HK-2 (cell line): ENCODE data around the gene SIGLEC5.
A peak's percentile ranks its signal among the peaks of the same experiment; 100 is the strongest.
"Not testable (repeated sequence)": the region's sequence is repeated elsewhere in the genome, so short reads cannot be mapped to it uniquely, and the experiment has no call there.

ENCODE experiments used
- DNase-seq: peaks from one replicate; pipeline ENCODE4 v3.0.0-alpha.2; 2018; ENCODE audit not compliant: unreplicated experiment

The SIGLEC5 gene, protein sequence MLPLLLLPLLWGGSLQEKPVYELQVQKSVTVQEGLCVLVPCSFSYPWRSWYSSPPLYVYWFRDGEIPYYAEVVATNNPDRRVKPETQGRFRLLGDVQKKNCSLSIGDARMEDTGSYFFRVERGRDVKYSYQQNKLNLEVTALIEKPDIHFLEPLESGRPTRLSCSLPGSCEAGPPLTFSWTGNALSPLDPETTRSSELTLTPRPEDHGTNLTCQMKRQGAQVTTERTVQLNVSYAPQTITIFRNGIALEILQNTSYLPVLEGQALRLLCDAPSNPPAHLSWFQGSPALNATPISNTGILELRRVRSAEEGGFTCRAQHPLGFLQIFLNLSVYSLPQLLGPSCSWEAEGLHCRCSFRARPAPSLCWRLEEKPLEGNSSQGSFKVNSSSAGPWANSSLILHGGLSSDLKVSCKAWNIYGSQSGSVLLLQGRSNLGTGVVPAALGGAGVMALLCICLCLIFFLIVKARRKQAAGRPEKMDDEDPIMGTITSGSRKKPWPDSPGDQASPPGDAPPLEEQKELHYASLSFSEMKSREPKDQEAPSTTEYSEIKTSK

DNA sequence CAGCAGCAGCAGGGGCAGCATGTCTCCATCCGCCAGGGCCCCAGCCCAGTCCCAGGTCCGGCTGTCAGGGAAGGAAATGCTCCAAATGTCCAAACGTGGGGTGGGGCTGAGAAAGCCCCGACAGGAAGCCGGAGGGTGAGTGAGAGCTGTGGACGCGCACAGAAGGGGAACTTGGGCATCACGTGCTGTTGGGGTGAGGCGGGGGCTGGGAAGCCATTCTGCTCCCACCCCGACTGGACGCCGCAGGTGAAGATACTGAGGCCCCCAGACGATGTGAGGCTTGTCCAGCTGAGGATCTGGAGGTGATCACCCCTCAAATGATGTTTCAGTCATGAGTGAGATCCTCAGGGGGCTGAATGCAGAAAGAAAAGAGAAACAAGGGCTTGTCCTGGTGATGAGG lies at the start of gene SIGLEC5:
TSS of gene SIGLEC5 (minus strand) at position 87 of the 400 bp plus-strand sequence. CDS start at position 21, 66 bp downstream.
- not testable (repeated sequence) for DNase-seq

DNA sequence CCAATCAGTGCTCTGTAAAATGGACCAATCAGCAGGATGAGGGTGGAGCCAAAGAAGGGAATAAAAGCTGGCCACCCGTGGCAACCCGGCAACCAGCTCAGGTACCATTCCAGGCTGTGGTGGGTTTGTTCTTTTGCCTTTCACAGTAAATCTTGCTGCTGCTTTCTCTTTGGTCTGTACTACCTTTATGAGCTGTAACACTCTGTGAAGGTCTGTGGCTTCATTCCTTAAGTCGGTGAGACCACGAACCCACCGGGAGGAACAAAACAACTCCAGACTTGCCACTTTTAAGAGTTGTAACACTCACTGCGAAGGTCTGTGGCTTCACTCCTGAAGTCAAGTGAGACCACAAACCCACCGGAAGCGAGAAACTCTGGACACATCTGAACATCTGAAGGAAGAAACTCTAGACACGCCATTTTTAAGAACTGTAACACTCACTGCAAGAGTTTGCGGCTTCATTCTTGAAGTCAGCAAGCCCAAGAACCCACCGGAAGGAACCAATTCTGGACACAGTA lies 46.4 kb upstream of the SIGLEC5 start:
- DNase-seq, result no peak

DNA sequence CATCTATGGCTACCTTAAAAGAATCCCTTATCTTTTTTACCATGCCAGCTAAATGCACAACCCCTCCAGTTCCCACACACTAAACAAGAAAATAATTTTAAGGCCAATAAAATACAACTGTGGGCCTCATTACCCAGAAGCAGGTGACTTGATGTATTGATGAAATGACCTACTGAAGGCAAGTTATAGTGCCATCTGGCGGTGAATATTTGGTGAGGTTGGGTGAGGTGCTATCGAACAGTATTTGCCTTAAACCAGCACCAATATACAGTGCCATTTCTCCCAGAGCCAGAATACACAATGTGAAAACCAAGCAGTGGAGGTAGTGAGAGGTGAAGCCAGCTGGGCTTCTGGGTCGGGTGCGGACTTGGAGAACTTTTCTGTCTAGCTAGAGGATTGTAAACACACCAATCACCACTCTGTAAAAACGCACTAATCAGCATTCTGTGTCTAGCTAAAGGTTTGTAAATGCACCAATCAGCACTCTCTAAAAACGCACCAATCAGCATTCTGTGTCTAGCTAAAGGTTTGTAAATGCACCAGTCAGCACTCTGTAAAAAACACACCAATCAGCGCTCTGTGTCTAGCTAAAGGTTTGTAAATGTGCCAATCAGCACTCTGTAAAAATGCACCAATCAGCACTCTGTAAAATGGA lies 45.8 kb upstream of the SIGLEC5 start:
- not testable (repeated sequence) for DNase-seq

DNA sequence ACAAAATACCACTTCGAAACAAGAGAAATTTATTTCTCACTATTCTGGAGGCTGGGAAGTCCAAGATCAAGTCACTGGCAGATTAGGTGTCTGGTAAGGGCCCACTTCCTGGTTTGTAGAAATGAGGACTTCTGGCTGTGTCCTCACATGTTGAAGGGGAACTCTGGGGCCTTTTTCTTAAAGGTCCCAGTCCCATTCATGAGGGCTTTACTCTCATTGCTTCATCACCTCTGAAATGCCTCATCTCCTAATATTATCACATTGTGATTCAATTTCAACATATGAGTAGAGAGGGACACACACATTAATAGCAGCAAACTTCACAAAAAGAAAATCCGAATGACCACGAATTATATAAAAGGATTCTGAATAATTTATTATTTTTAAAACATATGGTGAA lies 38.0 kb upstream of the SIGLEC5 start:
- no peak for DNase-seq

DNA sequence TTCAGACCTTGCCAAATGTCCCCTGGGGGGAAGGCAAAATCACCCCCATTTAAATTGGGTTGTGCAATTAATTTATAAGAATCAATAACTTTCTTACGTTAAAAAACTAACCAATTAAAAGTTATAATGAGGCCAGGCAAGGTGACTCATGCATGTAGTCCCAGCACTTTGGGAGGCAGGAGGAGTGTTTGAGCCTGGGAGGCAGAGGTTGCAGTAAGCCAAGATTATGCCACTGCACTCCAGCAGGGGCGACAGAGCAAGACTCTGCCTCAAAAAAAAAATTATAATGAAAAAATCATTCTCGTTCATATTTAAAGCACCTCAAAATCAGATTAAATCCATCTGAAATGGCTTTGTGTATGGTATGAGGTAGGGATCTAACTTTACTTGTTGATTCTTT lies 34.8 kb upstream of the SIGLEC5 start:
- no peak for DNase-seq

DNA sequence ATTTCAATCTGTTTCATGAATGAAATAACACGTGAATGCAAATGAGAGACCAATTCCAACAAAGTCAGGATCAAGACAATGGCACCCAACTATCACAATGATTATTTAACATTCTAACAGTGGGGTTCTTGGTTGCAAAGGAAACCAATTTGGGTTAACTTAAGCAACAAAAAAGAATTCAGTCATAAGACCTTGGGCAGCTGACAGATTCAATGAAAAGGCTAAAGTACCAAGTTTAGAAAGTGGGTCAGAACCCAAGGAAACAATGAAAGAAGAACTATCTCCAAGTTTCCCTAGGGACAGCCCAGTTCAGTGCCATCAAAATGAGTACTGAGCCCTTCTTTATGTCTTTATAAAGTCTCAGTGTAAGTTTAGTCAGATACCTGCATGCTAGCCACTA lies 33.9 kb upstream of the SIGLEC5 start:
- no peak for DNase-seq

DNA sequence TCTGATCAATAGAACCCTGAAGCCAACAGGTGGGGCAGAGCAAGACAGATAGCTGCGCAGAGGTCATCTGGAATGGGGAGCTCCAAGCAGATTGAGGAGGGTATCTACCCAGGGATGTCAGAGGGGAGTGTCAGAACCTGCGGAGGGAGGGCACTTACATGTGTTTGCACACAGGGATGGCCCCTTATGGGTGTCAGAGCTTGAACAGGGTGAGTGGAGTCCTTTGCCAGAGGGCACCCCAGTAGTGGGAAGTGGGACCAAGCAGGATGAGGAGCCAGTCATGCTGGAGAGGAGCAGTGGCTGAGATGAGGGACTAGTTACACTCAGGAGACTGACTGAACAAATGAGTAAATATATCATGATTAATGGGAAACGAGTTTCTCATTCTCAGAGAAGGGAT lies 33.4 kb upstream of the SIGLEC5 start:
- DNase-seq, result no peak

DNA sequence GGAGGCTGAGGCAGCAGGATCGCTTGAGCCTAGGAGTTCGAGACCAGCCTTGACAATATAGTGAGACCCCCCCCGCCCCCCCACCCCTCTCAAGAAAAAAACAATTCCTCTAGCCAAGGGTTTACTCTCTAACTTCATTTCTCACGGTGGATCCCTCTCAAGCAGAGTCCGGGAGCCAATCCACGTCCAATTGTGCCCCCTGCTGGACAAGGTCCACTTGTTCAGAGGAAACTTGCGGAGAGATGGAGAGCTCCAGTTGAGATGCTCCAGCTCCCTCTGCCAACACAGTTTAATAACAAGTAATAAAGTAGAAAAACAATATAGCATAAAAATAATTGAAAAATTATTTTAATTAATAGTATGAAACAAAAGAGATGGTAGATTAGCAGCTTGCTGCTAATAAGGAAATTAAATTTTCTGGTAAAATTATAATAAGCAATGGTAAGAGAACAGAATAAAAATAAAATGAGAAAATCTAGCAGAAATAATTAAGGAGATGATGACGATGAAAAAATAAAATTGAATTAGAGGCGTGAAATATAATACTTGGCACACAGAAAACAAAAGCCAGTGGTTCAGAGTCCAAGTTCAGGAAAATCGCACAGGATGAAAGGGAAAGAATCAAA lies 30.9 kb upstream of the SIGLEC5 start:
- DNase-seq, result peak; percentile 50

DNA sequence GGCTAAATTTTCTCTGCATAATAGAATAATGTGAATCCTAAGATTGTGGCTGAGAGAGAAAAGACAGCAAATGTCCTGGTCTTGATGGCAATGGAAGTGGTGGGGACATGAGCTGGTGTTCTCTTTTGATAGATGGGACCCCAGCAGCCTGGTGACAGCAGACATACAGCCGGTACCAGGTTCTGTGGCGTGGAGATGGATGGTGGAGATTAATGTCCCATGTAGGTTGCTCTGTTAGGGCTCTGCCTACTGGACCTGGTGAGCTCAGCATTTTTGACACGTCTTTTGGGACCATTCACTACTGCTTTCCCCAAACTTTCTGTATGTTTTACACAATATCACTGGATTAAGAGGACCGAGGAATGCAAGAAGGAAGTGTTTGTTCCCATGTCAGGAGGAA lies 24.6 kb upstream of the SIGLEC5 start:
- DNase-seq, result no peak

DNA sequence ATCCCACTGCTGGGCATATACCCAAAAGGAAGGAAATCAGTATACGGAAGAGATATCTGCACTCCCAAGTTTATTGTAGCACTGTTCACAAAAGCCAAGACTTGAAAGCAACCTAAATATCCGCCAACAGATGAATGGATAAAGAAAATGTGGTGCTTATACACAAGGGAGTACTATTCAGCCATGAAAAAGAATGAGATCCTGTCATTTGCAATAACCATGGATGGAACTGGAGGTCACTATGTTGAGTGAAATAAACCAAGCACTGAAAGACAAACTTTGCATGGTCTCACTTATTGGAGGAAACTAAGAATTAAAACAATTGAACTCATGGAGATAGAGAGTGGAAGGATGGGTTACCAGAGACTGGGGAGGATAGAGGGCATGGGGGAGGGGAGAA lies 23.0 kb upstream of the SIGLEC5 start:
- no peak for DNase-seq

DNA sequence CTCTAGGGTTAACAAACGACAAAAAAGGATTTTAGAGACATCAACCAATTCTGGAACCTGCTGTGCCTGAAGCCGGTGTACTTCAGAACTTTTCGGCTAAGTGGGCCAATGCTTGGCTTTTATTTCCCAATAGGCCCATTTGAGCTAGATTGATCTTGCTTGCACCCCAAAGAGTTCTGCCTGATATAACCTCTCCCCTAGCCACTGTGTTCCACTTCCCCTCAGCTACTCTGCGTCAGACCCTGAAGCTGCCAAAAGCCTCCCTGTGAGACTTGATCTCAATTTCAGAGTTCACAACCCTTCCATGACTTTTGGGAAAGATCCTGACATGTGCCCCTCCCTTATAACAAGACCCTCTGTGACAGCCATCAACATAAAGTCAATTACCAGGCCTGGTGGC lies 22.1 kb upstream of the SIGLEC5 start:
- no peak for DNase-seq

DNA sequence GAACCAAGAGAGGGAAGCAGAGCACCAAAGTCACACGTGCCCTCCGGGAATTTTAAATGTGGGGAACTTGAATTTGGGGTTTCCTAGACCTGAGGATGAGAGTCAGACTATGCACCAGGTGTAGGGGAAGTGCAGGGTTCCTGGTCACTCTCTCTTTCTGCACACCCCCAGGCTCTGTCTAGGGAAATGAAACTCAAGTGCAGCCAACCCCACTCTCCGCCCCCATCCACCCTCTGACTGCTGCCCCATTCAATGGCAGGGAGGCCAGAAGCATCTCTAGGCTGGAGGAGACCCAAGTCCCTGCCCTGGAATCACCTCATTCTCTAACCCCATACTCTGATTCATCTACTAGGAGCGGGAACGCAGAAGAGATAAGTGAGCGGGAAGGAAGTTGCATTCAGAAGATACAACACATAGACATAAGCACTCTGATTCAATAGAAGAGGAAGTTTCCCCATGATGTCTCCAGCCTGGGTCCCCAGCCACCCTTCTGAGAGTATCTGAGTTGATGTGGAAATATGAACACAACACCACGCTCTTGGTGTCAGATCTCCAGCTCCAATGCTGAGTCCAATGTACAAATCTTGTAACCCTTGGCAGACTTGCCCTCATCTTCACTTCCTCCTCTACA lies 21.1 kb upstream of the SIGLEC5 start:
- no peak for DNase-seq

DNA sequence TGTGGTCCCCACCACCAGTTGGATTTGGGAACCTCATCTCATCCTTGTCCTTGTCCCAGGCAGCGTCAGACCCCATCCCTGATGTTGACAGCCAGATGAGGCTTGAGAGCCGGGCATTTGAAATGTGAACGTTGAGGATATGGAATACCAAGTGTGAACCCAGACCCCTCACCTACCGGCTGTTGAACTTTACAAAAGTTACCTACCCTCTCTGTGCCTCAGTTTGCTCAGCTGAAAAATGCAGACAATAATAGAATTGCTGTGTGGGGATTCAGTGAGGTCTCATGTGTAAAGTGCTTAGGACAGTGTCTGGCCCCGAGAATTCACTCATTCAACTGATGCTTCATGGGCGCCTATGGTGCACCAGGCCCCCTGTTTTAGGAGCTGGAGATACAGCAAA lies 17.1 kb upstream of the SIGLEC5 start:
- no peak for DNase-seq

DNA sequence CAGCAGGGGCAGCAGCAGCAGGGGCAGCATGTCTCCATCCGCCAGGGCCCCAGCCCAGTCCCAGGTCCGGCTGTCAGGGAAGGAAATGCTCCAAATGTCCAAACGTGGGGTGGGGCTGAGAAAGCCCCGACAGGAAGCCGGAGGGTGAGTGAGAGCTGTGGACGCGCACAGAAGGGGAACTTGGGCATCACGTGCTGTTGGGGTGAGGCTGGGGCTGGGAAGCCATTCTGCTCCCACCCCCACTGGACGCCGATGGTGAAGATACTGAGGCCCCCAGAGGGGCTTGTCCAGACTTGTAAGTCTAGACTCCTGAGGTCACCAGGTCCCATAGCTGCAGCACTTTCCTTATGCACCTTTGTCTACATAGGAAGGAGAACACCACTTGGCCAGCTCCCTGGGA lies 16.5 kb upstream of the SIGLEC5 start, which contains the start of gene SIGLEC14:
TSS of gene SIGLEC14 (minus strand) at position 96 of the 400 bp plus-strand sequence. CDS start at position 30, 66 bp downstream.
- DNase-seq, result not testable (repeated sequence)

DNA sequence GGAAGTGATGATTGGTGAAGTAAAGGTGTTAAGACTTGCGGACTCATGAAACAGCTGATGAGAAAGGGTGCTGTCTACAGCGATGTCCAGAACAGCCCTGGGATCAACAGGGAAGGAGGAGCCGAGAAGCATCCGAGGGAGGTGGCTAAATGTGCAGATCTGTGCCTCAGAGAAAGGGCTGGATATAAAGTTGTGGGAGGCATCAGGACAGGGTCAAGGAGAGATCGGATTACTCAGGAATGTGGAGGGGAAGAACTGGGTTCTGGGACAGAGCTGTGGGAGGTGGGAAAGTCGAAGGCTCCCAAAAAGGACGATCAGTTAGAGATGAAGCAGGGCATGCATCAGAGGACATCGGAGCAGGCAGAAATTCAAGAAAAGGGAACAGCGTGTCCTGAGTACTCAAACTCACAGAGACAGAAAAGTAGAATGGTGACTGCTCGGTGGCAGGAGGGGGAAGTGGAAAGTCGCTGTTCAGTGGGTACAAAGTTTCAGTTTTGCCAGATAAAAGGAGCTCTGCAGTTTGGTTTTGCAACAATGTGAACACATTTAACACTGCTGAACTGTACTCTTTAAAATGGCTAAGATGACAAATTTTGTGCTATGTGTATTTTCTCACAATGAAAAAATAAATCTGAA lies 14.6 kb upstream of the SIGLEC5 start:
- no peak for DNase-seq

DNA sequence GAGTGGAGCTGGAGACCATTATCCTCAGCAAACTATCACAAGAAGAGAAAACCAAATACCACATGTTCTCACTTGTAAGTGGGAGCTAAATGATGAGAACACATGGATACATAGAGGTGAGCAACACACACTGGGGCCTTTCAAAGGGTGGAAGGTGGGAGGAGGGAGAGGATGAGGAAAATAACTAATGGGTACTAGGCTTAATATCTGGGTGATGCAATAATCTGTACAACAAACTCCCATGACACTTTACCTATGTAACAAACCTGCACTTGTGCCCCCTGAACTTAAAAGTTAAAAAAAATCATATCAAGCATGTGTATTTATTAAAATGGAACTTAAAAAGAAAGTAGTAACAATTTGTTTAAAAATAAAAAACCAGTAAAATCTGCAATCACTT lies 11.4 kb upstream of the SIGLEC5 start:
- no peak for DNase-seq

DNA sequence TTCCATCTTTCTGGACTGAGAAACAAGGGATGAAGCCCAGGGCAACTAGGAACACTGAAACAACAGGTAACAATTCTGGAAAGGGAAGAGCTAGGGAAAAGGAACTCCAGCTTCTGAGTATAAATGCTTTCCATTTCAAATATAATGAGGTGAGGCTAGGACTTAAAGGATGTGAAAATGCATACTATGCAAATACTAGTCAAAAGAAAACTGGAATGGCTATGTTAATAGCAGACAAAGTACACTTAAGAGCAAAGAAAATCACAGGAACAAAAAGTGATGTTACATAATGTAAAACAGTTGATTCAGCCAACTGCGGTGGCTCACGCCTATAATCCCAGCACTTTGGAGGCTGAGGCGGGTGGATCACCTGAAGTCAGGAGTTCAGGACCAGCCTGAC lies 10.2 kb upstream of the SIGLEC5 start:
- DNase-seq, result no peak

DNA sequence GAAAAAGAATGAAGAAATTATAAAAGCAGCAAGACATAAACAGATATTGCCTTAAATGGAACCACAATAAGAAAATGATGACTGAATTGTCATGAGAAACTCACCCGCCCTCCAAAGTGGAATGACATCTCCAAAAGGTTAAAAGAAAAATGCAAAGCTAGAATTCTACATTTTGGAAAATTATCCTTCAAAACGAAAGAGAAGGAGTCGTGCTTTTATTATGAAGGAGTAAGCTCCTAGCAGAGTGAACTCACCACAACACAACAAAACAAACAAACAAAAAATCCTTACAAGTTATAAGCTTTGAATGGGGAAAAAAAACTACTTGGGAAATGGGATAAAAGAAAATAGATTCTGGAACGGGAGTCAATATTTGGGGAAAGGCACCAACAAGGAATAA lies 9.7 kb upstream of the SIGLEC5 start:
- no peak for DNase-seq

DNA sequence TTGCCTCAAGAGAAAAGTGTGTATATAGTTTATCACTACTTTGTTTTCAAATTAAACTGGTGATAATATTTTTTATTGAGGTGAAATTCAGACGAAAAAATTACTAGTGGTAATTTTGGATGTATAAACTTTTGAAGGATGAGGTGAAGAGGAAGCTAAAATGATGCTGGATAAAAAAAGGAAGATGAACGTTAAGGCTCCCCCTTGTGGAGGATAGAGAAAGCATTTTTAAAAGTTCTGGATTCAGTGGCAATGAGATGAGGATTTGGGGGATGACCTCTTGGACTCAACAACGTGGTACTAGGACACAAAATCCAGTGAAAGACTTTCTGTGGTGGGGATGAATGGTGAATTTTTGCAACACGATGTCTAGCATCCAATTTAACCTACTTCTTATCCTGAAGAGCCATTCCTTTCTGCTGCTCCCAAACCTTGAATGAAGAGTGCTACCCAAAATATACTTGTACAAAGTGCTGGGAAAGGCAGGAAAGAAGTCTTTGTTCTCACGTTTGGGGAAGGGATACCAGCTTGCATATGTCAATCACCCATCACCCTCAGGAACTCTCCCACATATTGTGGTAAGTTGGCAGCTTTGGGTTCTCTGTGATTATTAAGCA lies 7.3 kb upstream of the SIGLEC5 start:
- no peak for DNase-seq

DNA sequence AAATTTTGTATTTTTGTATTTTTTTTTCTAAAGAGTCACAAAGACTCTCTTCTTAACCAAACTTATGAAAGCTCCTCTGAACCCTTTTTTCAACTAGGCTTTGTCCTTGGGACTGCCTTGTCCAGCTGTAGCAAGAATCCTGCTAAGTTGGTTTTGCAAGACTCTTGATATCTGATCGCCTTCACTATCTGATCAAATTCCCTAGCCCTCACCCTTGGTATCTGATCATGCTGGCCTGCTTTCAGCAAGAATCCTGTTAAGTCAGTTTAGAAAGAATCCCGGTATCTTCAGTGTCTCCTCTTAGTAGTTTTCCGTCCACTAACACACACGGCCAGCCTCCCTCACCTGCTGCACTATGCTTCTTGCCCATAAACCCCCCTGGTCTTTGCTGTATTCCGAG lies 1.9 kb upstream of the SIGLEC5 start:
- no peak for DNase-seq
